ENCODE measurements around the gene SH2D2A.

The SH2D2A gene

GRCh38 chr1:156847591-156848460, 31.2 kb upstream of the SH2D2A start:
- DNase-seq: no peak

GRCh38 chr1:156846643-156847042, 30.0 kb upstream of the SH2D2A start:
- DNase-seq: no peak

- no peak for DNase-seq
These were observed 29.4 kb upstream of the SH2D2A start for GRCh38 chr1:156845953-156846545.

- DNase-seq: no peak
These were observed 28.7 kb upstream of the SH2D2A start for GRCh38 chr1:156845055-156845952.

GRCh38 chr1:156844638-156845037, 28.0 kb upstream of the SH2D2A start:
- DNase-seq: no peak

GRCh38 chr1:156844102-156844501, 27.5 kb upstream of the SH2D2A start:
- no peak for DNase-seq

- DNase-seq: no peak
These were observed 26.1 kb upstream of the SH2D2A start for GRCh38 chr1:156842618-156843300.

- DNase-seq: no peak
These were observed 24.7 kb upstream of the SH2D2A start for GRCh38 chr1:156841295-156841855.

- DNase-seq: no peak
These were observed 24.2 kb upstream of the SH2D2A start for GRCh38 chr1:156840898-156841279.

- no peak for DNase-seq
These were observed 23.7 kb upstream of the SH2D2A start for GRCh38 chr1:156840186-156840897.

- no peak for DNase-seq
These were observed 22.9 kb upstream of the SH2D2A start for GRCh38 chr1:156839426-156840109.

- DNase-seq: peak; percentile 60
These were observed 22.3 kb upstream of the SH2D2A start for GRCh38 chr1:156838972-156839371.

GRCh38 chr1:156836892-156837291, 20.2 kb upstream of the SH2D2A start:
- no peak for DNase-seq

- DNase-seq: no peak
These were observed 19.5 kb upstream of the SH2D2A start for GRCh38 chr1:156836041-156836654.

- DNase-seq: no peak
These were observed 17.7 kb upstream of the SH2D2A start for GRCh38 chr1:156834322-156834721.

- no peak for DNase-seq
These were observed 17.0 kb upstream of the SH2D2A start for GRCh38 chr1:156833603-156834002.

GRCh38 chr1:156832434-156832833, 15.8 kb upstream of the SH2D2A start:
- DNase-seq: no peak

GRCh38 chr1:156828400-156829124, 11.9 kb upstream of the SH2D2A start:
- no peak for DNase-seq

- no peak for DNase-seq
These were observed 10.0 kb upstream of the SH2D2A start for GRCh38 chr1:156826630-156827029.

GRCh38 chr1:156823210-156823790, 6.7 kb upstream of the SH2D2A start:
- no peak for DNase-seq
